A549 treated with AZD9567 at 1 μM for 4 hours (cell line): ENCODE data around the gene RALGDS. TPM values are rescaled to one million over a fixed set of nuclear protein-coding genes. Genes with fewer than 3 reads are reported as not detected.

Experiments used
- total RNA-seq: library from RNA; stranded (reverse); fragments of 200-300 nt; extraction: Qiagen RNA extraction; gene quantifications from 5 replicates; pipeline ENCODE4 v1.2.3, GENCODE V29; 2022; ENCODE audit not compliant: insufficient read depth

RALGDS gene
- total RNA-seq, result 20.4 to 30.5 TPM (median 27.1 TPM) in 5 replicates

GRCh38 chr9:133121198-133121914 lies at the start of gene RALGDS:
Gene RALGDS (minus strand): TSS chr9:133121240. CDS start chr9:133121154, 86 bp downstream.

GRCh38 chr9:133163504-133164172 lies 42.6 kb upstream of the RALGDS start, which contains the start of gene GBGT1:
Gene GBGT1 (minus strand): TSS chr9:133163914. CDS start chr9:133162412, 1,502 bp downstream.

GRCh38 chr9:133061764-133062145 lies 59.3 kb downstream of the RALGDS start, which contains the start of gene CEL:
Gene CEL (plus strand): TSS chr9:133061981. CDS start chr9:133062003, 22 bp downstream.

Other genes starting within 250 kb of the RALGDS start
- gene AK8, start 243.0 kb downstream of the RALGDS start, total RNA-seq, result 0.69 to 6.2 TPM (median 1.4 TPM) in 5 replicates
- 4.4 to 8.1 TPM (median 4.8 TPM) in 5 replicates for gene SPACA9, start 242.3 kb downstream of the RALGDS start, total RNA-seq
- 14.2 to 17.2 TPM (median 16.2 TPM) in 5 replicates for gene TSC1, start 176.6 kb downstream of the RALGDS start, total RNA-seq
- 0.03 to 0.08 TPM (median 0.07 TPM) in 4 of 5 replicates, not detected in the other for gene GFI1B, start 142.5 kb downstream of the RALGDS start, total RNA-seq
- gene GTF3C5, start 90.2 kb downstream of the RALGDS start, total RNA-seq, result 53.6 to 69.9 TPM (median 69.3 TPM) in 5 replicates
- 0.70 to 0.89 TPM (median 0.72 TPM) in 4 of 5 replicates, not detected in the other for gene CEL, start 59.3 kb downstream of the RALGDS start, total RNA-seq
- gene GBGT1, start 42.7 kb upstream of the RALGDS start, total RNA-seq, result 1.7 to 2.0 TPM (median 1.7 TPM) in 4 of 5 replicates, not detected in the other
- not detected in 5 replicates for gene OBP2B, start 88.0 kb upstream of the RALGDS start, total RNA-seq
- gene ABO, start 154.0 kb upstream of the RALGDS start, total RNA-seq, result not detected in 5 replicates
- 18.0 to 32.3 TPM (median 26.1 TPM) in 5 replicates for gene SURF6, start 214.9 kb upstream of the RALGDS start, total RNA-seq
- 22.0 to 29.7 TPM (median 28.3 TPM) in 5 replicates for gene MED22, start 226.9 kb upstream of the RALGDS start, total RNA-seq
- gene RPL7A, start 227.0 kb upstream of the RALGDS start, total RNA-seq, result 3,359 to 3,571 TPM (median 3,504 TPM) in 5 replicates
- gene SURF1, start 235.2 kb upstream of the RALGDS start, total RNA-seq, result 43.9 to 54.8 TPM (median 47.5 TPM) in 5 replicates
- gene SURF2, start 235.3 kb upstream of the RALGDS start, total RNA-seq, result 38.4 to 57.3 TPM (median 52.3 TPM) in 5 replicates